ENCODE results near the gene MEIS2. TPM values are rescaled to one million over a fixed set of nuclear protein-coding genes. Genes with fewer than 3 reads are reported as not detected.

MEIS2 gene
- total RNA-seq, 4 donors from 2014 or later = 28.3 to 87.5 (median 42.2) TPM

GRCh38 chr15:37138591-37139215 is 38.4 kb upstream of the MEIS2 start:
- DNase-seq (ENCODE audit: low spot score) (no peak), ATAC-seq (ENCODE audit: low FRiP score) (no peak)
- TF ChIP-seq, protein P1, sequence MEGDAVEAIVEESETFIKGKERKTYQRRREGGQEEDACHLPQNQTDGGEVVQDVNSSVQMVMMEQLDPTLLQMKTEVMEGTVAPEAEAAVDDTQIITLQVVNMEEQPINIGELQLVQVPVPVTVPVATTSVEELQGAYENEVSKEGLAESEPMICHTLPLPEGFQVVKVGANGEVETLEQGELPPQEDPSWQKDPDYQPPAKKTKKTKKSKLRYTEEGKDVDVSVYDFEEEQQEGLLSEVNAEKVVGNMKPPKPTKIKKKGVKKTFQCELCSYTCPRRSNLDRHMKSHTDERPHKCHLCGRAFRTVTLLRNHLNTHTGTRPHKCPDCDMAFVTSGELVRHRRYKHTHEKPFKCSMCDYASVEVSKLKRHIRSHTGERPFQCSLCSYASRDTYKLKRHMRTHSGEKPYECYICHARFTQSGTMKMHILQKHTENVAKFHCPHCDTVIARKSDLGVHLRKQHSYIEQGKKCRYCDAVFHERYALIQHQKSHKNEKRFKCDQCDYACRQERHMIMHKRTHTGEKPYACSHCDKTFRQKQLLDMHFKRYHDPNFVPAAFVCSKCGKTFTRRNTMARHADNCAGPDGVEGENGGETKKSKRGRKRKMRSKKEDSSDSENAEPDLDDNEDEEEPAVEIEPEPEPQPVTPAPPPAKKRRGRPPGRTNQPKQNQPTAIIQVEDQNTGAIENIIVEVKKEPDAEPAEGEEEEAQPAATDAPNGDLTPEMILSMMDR (IDR thresholded peaks at IDR 0.05) = no peak

GRCh38 chr15:37137221-37137620 is 36.9 kb upstream of the MEIS2 start:
- TF ChIP-seq, protein P1 (IDR thresholded peaks at IDR 0.05) = no peak
- no peak for DNase-seq (ENCODE audit: low spot score)
- no peak for ATAC-seq (ENCODE audit: low FRiP score)

DNA sequence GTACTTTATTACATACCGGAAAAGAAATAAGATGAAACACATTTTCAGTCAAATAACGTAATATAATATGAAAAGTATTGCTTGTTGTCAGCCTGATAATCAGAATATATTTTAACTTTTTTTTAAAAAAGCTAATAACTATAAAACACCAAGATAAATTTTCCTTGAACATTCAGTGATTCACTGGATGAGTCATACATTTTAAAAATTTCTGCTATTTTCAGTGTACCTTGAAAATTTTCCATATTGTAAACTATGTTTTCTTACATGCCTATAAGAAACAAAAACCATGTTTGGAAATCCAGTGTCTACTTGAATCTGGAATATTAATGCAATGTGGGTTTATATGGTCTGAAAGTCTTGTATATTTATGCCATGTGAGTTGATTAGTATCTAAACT is 36.3 kb upstream of the MEIS2 start:
- TF ChIP-seq, protein P1 (IDR thresholded peaks at IDR 0.05) = no peak
- no peak for ATAC-seq (ENCODE audit: low FRiP score)
- no peak for DNase-seq (ENCODE audit: low spot score)

GRCh38 chr15:37135225-37135624 is 34.9 kb upstream of the MEIS2 start:
- ATAC-seq (ENCODE audit: low FRiP score) (no peak), DNase-seq (ENCODE audit: low spot score) (no peak)
- TF ChIP-seq, protein P1 (IDR thresholded peaks at IDR 0.05) = no peak

- no peak for ATAC-seq (ENCODE audit: low FRiP score)
- TF ChIP-seq, protein P1 (IDR thresholded peaks at IDR 0.05) = peak in 1 of 3 donors; percentile 13
- DNase-seq (ENCODE audit: low spot score) = no peak
Measured at GRCh38 chr15:37134699-37135131, 34.4 kb upstream of the MEIS2 start.

DNA sequence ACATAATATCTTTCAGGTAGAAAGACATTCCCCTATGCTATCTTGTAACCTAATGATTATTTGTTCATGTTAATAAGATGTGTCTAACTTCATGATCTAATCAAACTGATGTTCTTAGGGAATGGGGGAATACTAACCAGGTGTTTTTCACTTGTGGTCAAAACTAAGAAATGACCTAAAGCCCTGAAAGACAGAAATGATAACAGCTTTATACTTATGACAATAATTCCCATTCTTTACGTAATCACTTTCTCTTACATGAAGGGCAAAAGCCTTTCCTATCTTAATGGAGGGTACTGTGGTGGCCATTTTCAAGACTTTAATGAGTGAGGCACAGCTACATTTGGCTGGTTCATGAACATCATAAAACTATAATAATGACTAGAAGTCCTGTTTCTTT is 33.9 kb upstream of the MEIS2 start:
- TF ChIP-seq, protein P1 (IDR thresholded peaks at IDR 0.05) = no peak
- ATAC-seq (ENCODE audit: low FRiP score) (no peak), DNase-seq (ENCODE audit: low spot score) (no peak)

DNA sequence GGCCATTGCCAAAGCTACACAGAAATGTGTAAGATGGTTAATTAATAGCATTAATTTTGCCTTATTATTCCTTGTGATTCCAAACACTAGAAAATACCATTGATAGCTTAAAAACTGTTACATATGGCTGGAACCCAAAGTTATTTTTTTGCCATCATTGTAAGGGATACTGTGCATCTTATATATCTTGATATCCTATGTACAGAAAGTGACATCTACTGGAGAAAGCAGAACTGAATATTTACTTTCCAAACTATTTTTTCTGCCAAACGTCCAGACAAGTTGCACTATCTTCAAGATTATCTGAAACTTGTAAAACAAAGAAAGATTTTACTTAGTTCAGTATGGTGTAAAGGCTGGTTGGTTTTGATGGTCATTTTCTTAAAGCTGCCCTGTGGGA is 33.3 kb upstream of the MEIS2 start:
- TF ChIP-seq, protein P1 (IDR thresholded peaks at IDR 0.05) = no peak
- no peak for ATAC-seq (ENCODE audit: low FRiP score)
- DNase-seq (ENCODE audit: low spot score) = no peak
